WTC11 (cell line): ENCODE measurements around the gene SERPINB4.

ENCODE experiments used
- FOXK1 ChIP-seq: sonication (generic); formaldehyde crosslinking; IDR thresholded peaks from 2 replicates; pipeline ENCODE4 v1.8.0; 2022; ENCODE audit warnings: mild to moderate bottlenecking, moderate library complexity, missing genetic modification reagents
- FOXP1 ChIP-seq: sonication (generic); formaldehyde crosslinking; IDR thresholded peaks from 2 replicates; pipeline ENCODE4 v1.8.0; 2022; ENCODE audit warnings: missing genetic modification reagents, mild to moderate bottlenecking, moderate library complexity, borderline replicate concordance
- NR2C2 ChIP-seq: sonication (generic); formaldehyde crosslinking; IDR thresholded peaks from 2 replicates; pipeline ENCODE4 v1.8.0; 2022; ENCODE audit warnings: mild to moderate bottlenecking, missing genetic modification reagents
- SMAD3 ChIP-seq: sonication (generic); formaldehyde crosslinking; IDR thresholded peaks from 2 replicates; pipeline ENCODE4 v1.8.0; 2022; ENCODE audit warnings: missing genetic modification reagents, mild to moderate bottlenecking, borderline replicate concordance
- TCF7 ChIP-seq: sonication (generic); formaldehyde crosslinking; IDR thresholded peaks from 2 replicates; pipeline ENCODE4 v1.8.0; 2022; ENCODE audit warnings: mild to moderate bottlenecking, low read depth, missing genetic modification reagents, moderate library complexity
- ZNF263 ChIP-seq: sonication (generic); formaldehyde crosslinking; IDR thresholded peaks from 2 replicates; pipeline ENCODE4 v1.8.1; 2022; ENCODE audit warnings: low read depth, mild to moderate bottlenecking, moderate library complexity, missing genetic modification reagents
- TF ChIP-seq, protein P1 (sequence below): fragments of 200-600 bp; IDR thresholded peaks from 2 replicates; pipeline ENCODE4 v1.8.0; 2022; ENCODE audit warnings: antibody characterized with exemption
- TF ChIP-seq, protein P2 (sequence below): sonication (generic); formaldehyde crosslinking; IDR thresholded peaks from 2 replicates; pipeline ENCODE4 v1.8.0; 2023; ENCODE audit warnings: missing genetic modification reagents
- TF ChIP-seq, protein P3 (sequence below): sonication (generic); formaldehyde crosslinking; IDR thresholded peaks from 2 replicates; pipeline ENCODE4 v1.8.1; 2023; ENCODE audit warnings: mild to moderate bottlenecking, missing genetic modification reagents

DNA sequence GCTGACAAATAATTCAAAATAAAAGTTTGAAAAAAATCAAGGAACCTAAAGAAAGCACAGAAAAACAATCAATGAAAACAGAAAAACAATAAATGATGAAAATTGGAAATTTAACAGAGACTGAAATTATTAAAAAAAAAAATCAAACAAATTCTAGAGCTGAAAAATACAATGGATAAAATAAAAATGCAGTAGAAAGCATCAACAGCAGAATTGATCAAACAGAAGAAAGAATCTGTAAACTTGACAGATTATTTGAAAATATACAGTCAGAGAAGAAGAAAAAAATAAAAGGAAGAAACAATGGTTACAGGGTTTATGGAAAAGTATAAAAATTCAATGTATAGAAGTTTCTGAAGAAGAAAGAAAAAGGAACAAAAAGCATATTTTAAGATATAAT, 16.2 kb downstream of the SERPINB4 start:
- TF ChIP-seq SMAD3 (CRISPR knock-in tag) (no peak), ZNF263 (CRISPR knock-in tag) (no peak), FOXK1 (no peak), FOXP1 (no peak), NR2C2 (CRISPR knock-in tag) (no peak), TCF7 (CRISPR knock-in tag) (no peak)
- TF ChIP-seq, protein P1, sequence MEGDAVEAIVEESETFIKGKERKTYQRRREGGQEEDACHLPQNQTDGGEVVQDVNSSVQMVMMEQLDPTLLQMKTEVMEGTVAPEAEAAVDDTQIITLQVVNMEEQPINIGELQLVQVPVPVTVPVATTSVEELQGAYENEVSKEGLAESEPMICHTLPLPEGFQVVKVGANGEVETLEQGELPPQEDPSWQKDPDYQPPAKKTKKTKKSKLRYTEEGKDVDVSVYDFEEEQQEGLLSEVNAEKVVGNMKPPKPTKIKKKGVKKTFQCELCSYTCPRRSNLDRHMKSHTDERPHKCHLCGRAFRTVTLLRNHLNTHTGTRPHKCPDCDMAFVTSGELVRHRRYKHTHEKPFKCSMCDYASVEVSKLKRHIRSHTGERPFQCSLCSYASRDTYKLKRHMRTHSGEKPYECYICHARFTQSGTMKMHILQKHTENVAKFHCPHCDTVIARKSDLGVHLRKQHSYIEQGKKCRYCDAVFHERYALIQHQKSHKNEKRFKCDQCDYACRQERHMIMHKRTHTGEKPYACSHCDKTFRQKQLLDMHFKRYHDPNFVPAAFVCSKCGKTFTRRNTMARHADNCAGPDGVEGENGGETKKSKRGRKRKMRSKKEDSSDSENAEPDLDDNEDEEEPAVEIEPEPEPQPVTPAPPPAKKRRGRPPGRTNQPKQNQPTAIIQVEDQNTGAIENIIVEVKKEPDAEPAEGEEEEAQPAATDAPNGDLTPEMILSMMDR: no peak
- TF ChIP-seq, protein P2, sequence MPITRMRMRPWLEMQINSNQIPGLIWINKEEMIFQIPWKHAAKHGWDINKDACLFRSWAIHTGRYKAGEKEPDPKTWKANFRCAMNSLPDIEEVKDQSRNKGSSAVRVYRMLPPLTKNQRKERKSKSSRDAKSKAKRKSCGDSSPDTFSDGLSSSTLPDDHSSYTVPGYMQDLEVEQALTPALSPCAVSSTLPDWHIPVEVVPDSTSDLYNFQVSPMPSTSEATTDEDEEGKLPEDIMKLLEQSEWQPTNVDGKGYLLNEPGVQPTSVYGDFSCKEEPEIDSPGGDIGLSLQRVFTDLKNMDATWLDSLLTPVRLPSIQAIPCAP (CRISPR knock-in tag): no peak
- TF ChIP-seq, protein P3, sequence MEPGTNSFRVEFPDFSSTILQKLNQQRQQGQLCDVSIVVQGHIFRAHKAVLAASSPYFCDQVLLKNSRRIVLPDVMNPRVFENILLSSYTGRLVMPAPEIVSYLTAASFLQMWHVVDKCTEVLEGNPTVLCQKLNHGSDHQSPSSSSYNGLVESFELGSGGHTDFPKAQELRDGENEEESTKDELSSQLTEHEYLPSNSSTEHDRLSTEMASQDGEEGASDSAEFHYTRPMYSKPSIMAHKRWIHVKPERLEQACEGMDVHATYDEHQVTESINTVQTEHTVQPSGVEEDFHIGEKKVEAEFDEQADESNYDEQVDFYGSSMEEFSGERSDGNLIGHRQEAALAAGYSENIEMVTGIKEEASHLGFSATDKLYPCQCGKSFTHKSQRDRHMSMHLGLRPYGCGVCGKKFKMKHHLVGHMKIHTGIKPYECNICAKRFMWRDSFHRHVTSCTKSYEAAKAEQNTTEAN (CRISPR knock-in tag): no peak
